HEK293 (cell line): ENCODE data around the gene TCEAL3.

Experiments
- CTCF ChIP-seq: fragments of 450-650 bp; formaldehyde crosslinking; IDR thresholded peaks from 2 replicates; pipeline ENCODE4 v1.5.1; 2016; ENCODE audit warnings: missing biosample characterization, missing genetic modification characterization
- KLF8 ChIP-seq: fragments of 450-650 bp; formaldehyde crosslinking; IDR thresholded peaks from 2 replicates; pipeline ENCODE4 v1.5.1; 2016; ENCODE audit warnings: missing biosample characterization, missing genetic modification characterization
- OVOL3 ChIP-seq: fragments of 450-650 bp; formaldehyde crosslinking; IDR thresholded peaks from 2 replicates; pipeline ENCODE4 v1.5.1; 2016; ENCODE audit warnings: missing biosample characterization, missing genetic modification characterization
- TCF7L2 ChIP-seq: IDR thresholded peaks from 2 replicates; pipeline ENCODE4 v1.6.1; 2011; ENCODE audit warnings: low read depth, mild to moderate bottlenecking, inconsistent platforms, low read length, moderate library complexity, borderline replicate concordance
- YY1 ChIP-seq: fragments of 450-650 bp; formaldehyde crosslinking; IDR thresholded peaks from 2 replicates; pipeline ENCODE4 v1.5.1; 2018; ENCODE audit warnings: missing biosample characterization, missing genetic modification characterization
- ZBTB1 ChIP-seq: fragments of 450-650 bp; formaldehyde crosslinking; IDR thresholded peaks from 2 replicates; pipeline ENCODE4 v1.5.1; 2016; ENCODE audit warnings: missing biosample characterization, missing genetic modification characterization
- ZBTB49 ChIP-seq: fragments of 450-650 bp; formaldehyde crosslinking; IDR thresholded peaks from 2 replicates; pipeline ENCODE4 v1.5.1; 2016; ENCODE audit warnings: missing biosample characterization, missing genetic modification characterization, low read depth
- ZNF274 ChIP-seq, 2 experiments: fragments of 200-500 bp in 1 of 2; fragments of 450-650 bp in 1 of 2; sonication (Bioruptor generic) in 1 of 2; formaldehyde crosslinking in 1 of 2; IDR thresholded peaks; 2 replicates each; pipeline versions ENCODE4 v1.5.1 to v1.6.1; 2014 to 2016; ENCODE audit warnings: borderline replicate concordance in 1 of 2, inconsistent platforms in 1 of 2, low read length in 1 of 2, missing biosample characterization in 1 of 2, missing genetic modification characterization in 1 of 2
- ZNF596 ChIP-seq: fragments of 450-650 bp; IDR thresholded peaks from 2 replicates; pipeline ENCODE4 v1.5.0; 2018; ENCODE audit warnings: missing biosample characterization, mild to moderate bottlenecking, missing genetic modification characterization, moderate library complexity
- ZNF776 ChIP-seq: fragments of 450-650 bp; formaldehyde crosslinking; IDR thresholded peaks from 2 replicates; pipeline ENCODE4 v1.5.0; 2017; ENCODE audit warnings: missing biosample characterization, missing genetic modification characterization, borderline replicate concordance
- TF ChIP-seq, protein P1 (sequence below): fragments of 450-650 bp; formaldehyde crosslinking; IDR thresholded peaks from 2 replicates; pipeline ENCODE4 v1.5.1; 2016; ENCODE audit warnings: missing biosample characterization, missing genetic modification characterization
- TF ChIP-seq, protein P2 (sequence below): fragments of 450-650 bp; formaldehyde crosslinking; optimal IDR thresholded peaks from 2 replicates; pipeline ENCODE3; 2016; ENCODE audit warnings: missing biosample characterization, mild to moderate bottlenecking, missing genetic modification characterization

DNA sequence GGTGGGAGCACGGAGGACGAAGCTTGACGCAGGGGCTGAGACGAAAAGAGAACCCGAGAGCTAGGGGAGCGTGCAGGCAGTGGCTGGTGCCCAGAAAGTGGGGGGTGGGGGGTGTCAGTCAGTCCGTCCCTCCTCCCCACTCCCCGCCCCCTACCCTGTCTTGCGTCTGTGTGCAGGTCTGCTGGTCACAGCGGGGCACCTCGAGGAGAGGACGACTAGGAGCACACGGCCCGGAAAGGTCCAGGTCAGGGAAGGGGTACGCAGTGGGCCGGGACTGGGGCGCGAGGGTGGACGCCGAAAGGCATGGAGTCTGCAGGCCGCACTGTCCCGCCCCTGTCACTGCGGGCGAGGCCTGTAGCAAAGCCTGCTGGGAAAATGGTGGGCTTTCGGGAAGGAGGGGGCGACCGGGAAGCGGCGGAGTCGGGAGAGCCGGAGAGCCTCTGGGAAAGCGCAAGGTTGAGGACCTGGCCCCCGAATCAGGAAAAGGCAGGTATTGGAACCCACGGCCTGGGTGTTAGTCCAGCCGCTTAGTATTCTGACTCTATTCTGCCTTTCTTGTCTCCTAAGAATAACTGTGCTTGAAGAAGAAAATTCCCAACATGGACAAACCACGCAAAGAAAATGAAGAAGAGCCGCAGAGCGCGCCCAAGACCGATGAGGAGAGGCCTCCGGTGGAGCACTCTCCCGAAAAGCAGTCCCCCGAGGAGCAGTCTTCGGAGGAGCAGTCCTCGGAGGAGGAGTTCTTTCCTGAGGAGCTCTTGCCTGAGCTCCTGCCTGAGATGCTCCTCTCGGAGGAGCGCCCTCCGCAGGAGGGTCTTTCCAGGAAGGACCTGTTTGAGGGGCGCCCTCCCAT lies 21.8 kb downstream of the TCEAL3 start:
- TF ChIP-seq KLF8 (tag by site-specific recombination) (peak; percentile 81), TCF7L2 (no peak; the same call in 1 of the 2 replicates), ZBTB1 (tag by site-specific recombination) (no peak), CTCF (tag by site-specific recombination) (peak; percentile 91), ZNF596 (tag by site-specific recombination) (no peak), YY1 (tag by site-specific recombination) (peak; percentile 59), ZBTB49 (tag by site-specific recombination) (no peak), OVOL3 (tag by site-specific recombination) (no peak), ZNF274 (IDR thresholded peaks at IDR 0.05; ENCODE audit: low read length) (no peak), ZNF274 (tag by site-specific recombination; IDR thresholded peaks at IDR 0.05; ENCODE audit: borderline replicate concordance) (no peak), ZNF776 (no peak)
- TF ChIP-seq, protein P1, sequence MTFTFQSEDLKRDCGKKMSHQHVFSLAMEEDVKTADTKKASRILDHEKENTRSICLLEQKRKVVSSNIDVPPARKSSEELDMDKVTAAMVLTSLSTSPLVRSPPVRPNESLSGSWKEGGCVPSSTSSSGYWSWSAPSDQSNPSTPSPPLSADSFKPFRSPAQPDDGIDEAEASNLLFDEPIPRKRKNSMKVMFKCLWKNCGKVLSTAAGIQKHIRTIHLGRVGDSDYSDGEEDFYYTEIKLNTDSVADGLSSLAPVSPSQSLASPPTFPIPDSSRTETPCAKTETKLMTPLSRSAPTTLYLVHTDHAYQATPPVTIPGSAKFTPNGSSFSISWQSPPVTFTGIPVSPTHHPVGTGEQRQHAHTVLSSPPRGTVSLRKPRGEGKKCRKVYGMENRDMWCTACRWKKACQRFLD (tag by site-specific recombination) = no peak
- TF ChIP-seq, protein P2, sequence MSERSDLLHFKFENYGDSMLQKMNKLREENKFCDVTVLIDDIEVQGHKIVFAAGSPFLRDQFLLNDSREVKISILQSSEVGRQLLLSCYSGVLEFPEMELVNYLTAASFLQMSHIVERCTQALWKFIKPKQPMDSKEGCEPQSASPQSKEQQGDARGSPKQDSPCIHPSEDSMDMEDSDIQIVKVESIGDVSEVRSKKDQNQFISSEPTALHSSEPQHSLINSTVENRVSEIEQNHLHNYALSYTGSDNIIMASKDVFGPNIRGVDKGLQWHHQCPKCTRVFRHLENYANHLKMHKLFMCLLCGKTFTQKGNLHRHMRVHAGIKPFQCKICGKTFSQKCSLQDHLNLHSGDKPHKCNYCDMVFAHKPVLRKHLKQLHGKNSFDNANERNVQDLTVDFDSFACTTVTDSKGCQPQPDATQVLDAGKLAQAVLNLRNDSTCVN (tag by site-specific recombination) = peak; percentile 63
